Measurements from ENCODE around the gene HMSD.
A peak's percentile ranks its signal among the peaks of the same experiment; 100 is the strongest.

HMSD gene, protein sequence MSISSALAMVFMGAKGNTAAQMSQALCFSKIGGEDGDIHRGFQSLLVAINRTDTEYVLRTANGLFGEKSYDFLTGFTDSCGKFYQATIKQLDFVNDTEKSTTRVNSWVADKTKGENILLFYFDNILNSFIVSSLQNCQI

DNA sequence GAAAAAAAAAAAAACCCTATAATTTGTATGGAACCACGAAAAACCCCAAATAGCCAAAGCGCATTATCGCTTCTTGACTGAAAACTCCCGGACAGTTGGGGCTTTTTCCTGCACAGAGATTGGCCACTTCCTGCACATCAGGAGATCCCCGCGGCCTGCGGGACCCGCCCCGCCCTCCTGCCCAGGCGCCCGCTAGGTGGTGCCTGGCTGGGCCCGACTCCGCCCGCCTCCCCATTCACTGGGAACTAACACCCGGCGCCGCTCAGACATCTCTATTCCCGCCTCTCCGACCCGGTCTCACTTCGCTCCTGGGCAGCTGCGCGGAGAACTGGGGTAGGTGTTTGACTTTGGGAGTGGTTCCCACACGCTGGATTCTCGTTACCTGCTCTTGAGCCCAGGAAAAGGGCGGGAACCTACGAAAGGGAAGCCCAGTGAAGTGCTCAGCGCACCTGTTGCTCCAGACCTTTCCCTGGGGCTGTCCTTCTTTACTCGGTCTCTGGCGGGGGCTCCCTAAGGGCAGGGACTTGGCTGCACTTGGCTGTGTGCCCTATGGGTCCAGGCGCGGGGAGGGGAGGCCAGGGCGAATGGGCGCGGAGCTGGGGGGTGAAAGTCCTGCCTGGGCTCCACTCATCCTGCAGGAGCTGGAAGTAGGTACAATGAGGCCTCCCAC is at the start of gene HMSD:
TSS of gene HMSD (plus strand) at position 234 of the 670 bp plus-strand sequence. CDS start 4,155 bp downstream, outside the sequence.
- Histone ChIP-seq H3K27ac (no peak within 1 kb of the TSS), H3K4me3 (ENCODE audit: low read depth in 1 of 2, low read length in 1 of 2) (peak within 1 kb of the TSS; percentile 31 to 32), H3K4me1 (ENCODE audit: control insufficient read depth in 1 of 2, insufficient read depth in 1 of 2, low read depth in 1 of 2, low read length in 1 of 2) (peaks cover 6 to 8% of the 10 kb centered on the region in 2 experiments)

DNA sequence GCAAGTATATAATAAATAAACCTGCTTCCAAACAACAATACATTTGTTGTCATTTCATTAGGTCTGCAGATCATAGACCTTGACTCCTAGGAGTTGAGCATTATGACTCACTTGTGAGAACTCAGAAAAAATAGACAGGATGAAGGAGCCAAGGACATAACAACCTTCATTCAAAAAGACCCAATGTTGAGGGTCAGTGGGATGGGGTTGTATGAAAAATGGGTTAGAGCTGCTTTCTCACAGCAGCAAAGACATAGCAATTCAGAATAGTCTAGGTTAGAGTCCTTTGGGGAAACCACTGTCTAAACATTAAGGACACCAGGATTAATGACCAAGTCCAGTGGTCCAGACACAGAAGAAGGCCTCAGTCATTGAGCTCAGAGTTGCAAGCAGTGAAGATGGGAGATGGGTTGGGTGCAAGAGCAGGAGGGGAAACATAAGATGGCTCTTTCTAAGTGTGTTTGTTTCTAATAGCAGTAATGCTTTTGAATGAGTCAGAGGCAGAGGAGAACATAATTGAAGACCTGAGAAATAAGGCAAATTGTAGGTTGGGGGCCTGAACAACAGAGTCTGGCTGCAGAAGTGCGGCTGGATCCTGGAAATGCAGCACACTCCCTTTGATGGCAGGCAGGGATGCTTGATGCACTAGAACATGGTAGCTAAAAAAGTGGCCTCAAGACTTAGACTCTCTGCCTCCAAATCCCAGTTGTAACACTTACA is 45.1 kb upstream of the HMSD start:
- H3K36me3 ChIP-seq = peaks cover 14% of the 10 kb centered on the region
- no peaks in the 10 kb centered on the region for H3K9me3 ChIP-seq
- no peak overlapping the region for H3K4me3 ChIP-seq (ENCODE audit: low read depth in 1 of 2, low read length in 1 of 2)
- TF ChIP-seq, protein P1, sequence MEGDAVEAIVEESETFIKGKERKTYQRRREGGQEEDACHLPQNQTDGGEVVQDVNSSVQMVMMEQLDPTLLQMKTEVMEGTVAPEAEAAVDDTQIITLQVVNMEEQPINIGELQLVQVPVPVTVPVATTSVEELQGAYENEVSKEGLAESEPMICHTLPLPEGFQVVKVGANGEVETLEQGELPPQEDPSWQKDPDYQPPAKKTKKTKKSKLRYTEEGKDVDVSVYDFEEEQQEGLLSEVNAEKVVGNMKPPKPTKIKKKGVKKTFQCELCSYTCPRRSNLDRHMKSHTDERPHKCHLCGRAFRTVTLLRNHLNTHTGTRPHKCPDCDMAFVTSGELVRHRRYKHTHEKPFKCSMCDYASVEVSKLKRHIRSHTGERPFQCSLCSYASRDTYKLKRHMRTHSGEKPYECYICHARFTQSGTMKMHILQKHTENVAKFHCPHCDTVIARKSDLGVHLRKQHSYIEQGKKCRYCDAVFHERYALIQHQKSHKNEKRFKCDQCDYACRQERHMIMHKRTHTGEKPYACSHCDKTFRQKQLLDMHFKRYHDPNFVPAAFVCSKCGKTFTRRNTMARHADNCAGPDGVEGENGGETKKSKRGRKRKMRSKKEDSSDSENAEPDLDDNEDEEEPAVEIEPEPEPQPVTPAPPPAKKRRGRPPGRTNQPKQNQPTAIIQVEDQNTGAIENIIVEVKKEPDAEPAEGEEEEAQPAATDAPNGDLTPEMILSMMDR (IDR thresholded peaks at IDR 0.05) = no peak
- peaks cover 31 to 36% of the 10 kb centered on the region in 2 experiments for H3K4me1 ChIP-seq (ENCODE audit: control insufficient read depth in 1 of 2, insufficient read depth in 1 of 2, low read depth in 1 of 2, low read length in 1 of 2)
- H3K27ac ChIP-seq = no peak overlapping the region
- no peaks in the 10 kb centered on the region for H3K27me3 ChIP-seq

More for the DNA sequence above, at the start of gene HMSD:
- Histone ChIP-seq H3K36me3 (no peaks in the 10 kb centered on the region), H3K27me3 (no peaks in the 10 kb centered on the region), H3K9me3 (no peaks in the 10 kb centered on the region)
- TF ChIP-seq, protein P1 (IDR thresholded peaks at IDR 0.05) = no peak

DNA sequence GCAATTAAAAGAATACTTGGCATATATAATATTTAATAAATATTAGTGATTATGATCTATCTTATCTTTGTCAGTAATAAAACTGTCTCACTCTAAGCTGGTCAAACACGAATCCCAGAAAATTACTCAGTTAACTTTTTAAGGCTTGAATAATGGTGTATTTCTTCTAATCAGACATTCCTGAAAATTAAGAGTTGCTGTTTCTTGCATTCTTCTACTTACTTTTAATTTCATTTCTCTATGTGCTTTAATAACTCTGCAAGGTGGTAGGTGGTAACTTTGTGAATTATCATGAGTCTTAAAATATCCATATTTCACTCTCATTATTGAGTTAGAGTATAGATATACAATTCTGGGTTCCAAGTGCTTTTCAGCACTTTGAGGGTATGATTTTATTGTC is 44.4 kb upstream of the HMSD start:
- Histone ChIP-seq H3K27me3 (no peaks in the 10 kb centered on the region), H3K4me3 (ENCODE audit: low read depth in 1 of 2, low read length in 1 of 2) (no peak overlapping the region), H3K4me1 (ENCODE audit: control insufficient read depth in 1 of 2, insufficient read depth in 1 of 2, low read depth in 1 of 2, low read length in 1 of 2) (peaks cover 38 to 43% of the 10 kb centered on the region in 2 experiments), H3K36me3 (peaks cover 14% of the 10 kb centered on the region), H3K9me3 (no peaks in the 10 kb centered on the region), H3K27ac (no peak overlapping the region)
- TF ChIP-seq, protein P1 (IDR thresholded peaks at IDR 0.05) = no peak

DNA sequence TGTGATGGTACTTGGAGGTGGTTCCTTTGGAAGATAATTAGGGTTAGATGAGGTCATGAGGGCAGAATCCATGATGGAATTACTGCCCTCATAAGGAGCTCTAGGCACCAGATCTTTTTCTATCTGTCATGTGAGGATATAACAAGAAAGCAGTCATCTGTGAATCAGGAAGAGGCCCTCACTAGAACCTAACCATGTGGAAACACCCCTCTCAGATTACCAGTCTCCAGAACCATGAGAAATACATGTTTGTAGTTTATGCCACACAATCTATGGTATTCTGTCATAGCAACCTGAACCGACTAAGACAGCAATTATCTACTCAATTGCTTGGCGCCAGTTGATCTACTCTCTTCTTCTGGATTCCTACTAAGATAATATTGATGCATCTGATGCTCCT is 43.7 kb upstream of the HMSD start:
- no peak overlapping the region for H3K4me3 ChIP-seq (ENCODE audit: low read depth in 1 of 2, low read length in 1 of 2)
- peaks cover 45 to 50% of the 10 kb centered on the region in 2 experiments for H3K4me1 ChIP-seq (ENCODE audit: control insufficient read depth in 1 of 2, insufficient read depth in 1 of 2, low read depth in 1 of 2, low read length in 1 of 2)
- peak overlapping the region; percentile 11 for H3K27ac ChIP-seq
- TF ChIP-seq, protein P1 (IDR thresholded peaks at IDR 0.05) = no peak
- H3K9me3 ChIP-seq = no peaks in the 10 kb centered on the region
- H3K36me3 ChIP-seq = peaks cover 14% of the 10 kb centered on the region
- H3K27me3 ChIP-seq = no peaks in the 10 kb centered on the region

DNA sequence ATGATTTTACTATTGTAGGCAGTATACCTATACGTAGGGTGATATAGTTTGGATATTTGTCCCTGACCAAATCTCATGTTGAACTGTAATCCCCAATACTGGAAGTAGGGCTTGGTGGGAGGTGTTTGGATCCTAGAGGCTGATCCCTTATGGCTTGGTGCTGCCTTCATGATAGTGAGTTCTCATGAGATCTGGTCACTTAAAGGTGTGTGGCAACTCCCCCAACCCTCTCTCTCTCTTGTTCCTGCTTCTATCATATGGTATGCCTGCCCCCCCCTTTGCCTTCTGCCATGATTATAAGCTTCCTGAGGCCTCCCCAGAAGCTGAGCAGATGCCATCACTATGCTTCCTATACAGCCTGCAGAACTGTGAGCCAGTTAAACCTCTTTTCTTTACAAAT is 43.0 kb upstream of the HMSD start:
- no peaks in the 10 kb centered on the region for H3K27me3 ChIP-seq
- no peak overlapping the region for H3K4me3 ChIP-seq (ENCODE audit: low read depth in 1 of 2, low read length in 1 of 2)
- H3K4me1 ChIP-seq (ENCODE audit: control insufficient read depth in 1 of 2, insufficient read depth in 1 of 2, low read depth in 1 of 2, low read length in 1 of 2) = peaks cover 50 to 57% of the 10 kb centered on the region in 2 experiments
- TF ChIP-seq, protein P1 (IDR thresholded peaks at IDR 0.05) = no peak
- H3K9me3 ChIP-seq = no peaks in the 10 kb centered on the region
- peaks cover 14% of the 10 kb centered on the region for H3K36me3 ChIP-seq
- H3K27ac ChIP-seq = peak overlapping the region; percentile 11

Data from neutrophil (primary cell).